Liver (tissue), 9 donors: ENCODE measurements around the gene EYA4. TPM values are rescaled to one million over a fixed set of nuclear protein-coding genes. Genes with fewer than 3 reads are reported as not detected.

Experiments used
- DNase-seq: peaks from one replicate; pipeline ENCODE4 v3.0.0-alpha.2; 2017; ENCODE audit warnings: low spot score
- H3K27ac ChIP-seq, 2 donors: one replicate each; pipeline ENCODE4 v1.7.0; 2013; ENCODE audit warnings: inconsistent platforms in 2 of 2, low read length in 2 of 2, control low read depth in 1 of 2, low read depth in 1 of 2, mild to moderate bottlenecking in 1 of 2
- H3K27me3 ChIP-seq, 4 donors: one replicate each; pipeline versions ENCODE4 v1.6.1 to v1.7.0; 2013; ENCODE audit warnings: low read length in 3 of 4, inconsistent platforms in 1 of 4, mild to moderate bottlenecking in 1 of 4, moderate library complexity in 1 of 4; ENCODE audit not compliant: control insufficient read depth in 4 of 4, insufficient read depth in 4 of 4
- H3K36me3 ChIP-seq, 4 donors: one replicate each; pipeline versions ENCODE4 v1.6.1 to v1.7.0; 2013; ENCODE audit warnings: low read length in 3 of 4, mild to moderate bottlenecking in 3 of 4, low read depth in 1 of 4, moderate library complexity in 1 of 4; ENCODE audit not compliant: control insufficient read depth in 4 of 4, insufficient read depth in 3 of 4
- H3K4me1 ChIP-seq, 4 donors: one replicate each; pipeline versions ENCODE4 v1.6.1 to v1.7.0; 2013; ENCODE audit warnings: low read length in 3 of 4, mild to moderate bottlenecking in 3 of 4, moderate library complexity in 1 of 4; ENCODE audit not compliant: control insufficient read depth in 4 of 4, insufficient read depth in 4 of 4
- H3K4me3 ChIP-seq, 3 donors: one replicate each; pipeline versions ENCODE4 v1.6.1 to v1.7.0; 2013; ENCODE audit warnings: low read length in 3 of 3, control low read depth in 1 of 3, low read depth in 1 of 3, mild to moderate bottlenecking in 1 of 3
- H3K9ac ChIP-seq, 2 donors: one replicate each; pipeline ENCODE4 v1.7.0; 2013; ENCODE audit warnings: low read length in 2 of 2, mild to moderate bottlenecking in 2 of 2, moderate library complexity in 2 of 2, control low read depth in 1 of 2, low read depth in 1 of 2
- H3K9me3 ChIP-seq, 4 donors: one replicate each; pipeline versions ENCODE4 v1.6.1 to v1.7.0; 2013; ENCODE audit warnings: low read length in 3 of 4; ENCODE audit not compliant: control insufficient read depth in 4 of 4
- ATF3 ChIP-seq: IDR thresholded peaks from 2 replicates; pipeline ENCODE4 v1.6.1; 2016; ENCODE audit warnings: antibody characterized with exemption
- CTCF ChIP-seq: fragments of 150-350 bp; IDR thresholded peaks from 2 replicates; pipeline ENCODE4 v1.5.1; 2017; ENCODE audit warnings: improper control_type of control experiment, low read depth, low read length; ENCODE audit not compliant: missing input control
- EGR1 ChIP-seq, 2 donors: IDR thresholded peaks; 2 replicates each; pipeline ENCODE4 v1.6.1; 2016 to 2018; ENCODE audit warnings: antibody characterized with exemption in 2 of 2, low read depth in 2 of 2
- FOXA2 ChIP-seq: IDR thresholded peaks from 2 replicates; pipeline ENCODE4 v1.6.1; 2016; ENCODE audit warnings: antibody characterized with exemption
- GABPA ChIP-seq, 2 donors: IDR thresholded peaks in 1 of 2; conservative IDR thresholded peaks in 1 of 2; 2 replicates each; pipeline ENCODE4 v1.6.1; 2016; ENCODE audit warnings: antibody characterized with exemption in 2 of 2, mild to moderate bottlenecking in 1 of 2, moderate library complexity in 1 of 2
- HNF4A ChIP-seq, 2 donors: conservative IDR thresholded peaks; 2 replicates each; pipeline ENCODE4 v1.6.1; 2016; ENCODE audit warnings: antibody characterized with exemption in 2 of 2, mild to moderate bottlenecking in 2 of 2
- HNF4G ChIP-seq: IDR thresholded peaks from 2 replicates; pipeline ENCODE4 v1.6.1; 2016; ENCODE audit warnings: antibody characterized with exemption
- JUND ChIP-seq, 2 donors: IDR thresholded peaks; 2 replicates each; pipeline ENCODE4 v1.6.1; 2016; ENCODE audit warnings: antibody characterized with exemption in 2 of 2
- MAX ChIP-seq: IDR thresholded peaks from 2 replicates; pipeline ENCODE4 v1.6.1; 2016; ENCODE audit warnings: antibody characterized with exemption
- NR2F2 ChIP-seq: IDR thresholded peaks from 2 replicates; pipeline ENCODE4 v1.6.1; 2016; ENCODE audit warnings: antibody characterized with exemption
- RAD21 ChIP-seq, 2 donors: IDR thresholded peaks; 2 replicates each; pipeline ENCODE4 v1.6.1; 2016; ENCODE audit warnings: antibody characterized with exemption in 2 of 2, mild to moderate bottlenecking in 2 of 2
- REST ChIP-seq: IDR thresholded peaks from 2 replicates; pipeline ENCODE4 v1.6.1; 2016; ENCODE audit warnings: antibody characterized with exemption, mild to moderate bottlenecking
- RXRA ChIP-seq, 2 donors: IDR thresholded peaks; 2 replicates each; pipeline ENCODE4 v1.6.1; 2017 to 2018; ENCODE audit warnings: antibody characterized with exemption in 2 of 2, mild to moderate bottlenecking in 1 of 2
- SP1 ChIP-seq: IDR thresholded peaks from 2 replicates; pipeline ENCODE4 v1.6.1; 2018; ENCODE audit warnings: antibody characterized with exemption, mild to moderate bottlenecking
- TAF1 ChIP-seq: conservative IDR thresholded peaks from 2 replicates; pipeline ENCODE4 v1.6.1; 2016; ENCODE audit warnings: antibody characterized with exemption, mild to moderate bottlenecking
- WGBS: extraction: QIAGEN DNeasy Blood & Tissue Kit; methylation state at CpG from one replicate; pipeline ENCODE4 v1.1.7; 2013; 5-methylcytosine and 5-hydroxymethylcytosine counted together
- polyA plus RNA-seq, 2 donors: library from polyadenylated mRNA; stranded (reverse) in 1 of 2; unstranded in 1 of 2; fragments of 200-250 nt in 1 of 2; fragments of >200 nt in 1 of 2; fragmentation: Nextera tagmentation in 1 of 2; extraction: Ambion mirVana in 1 of 2; gene quantifications; one replicate each; pipeline versions ENCODE4 v1.2.1 to v1.2.3, GENCODE V29; 2013 to 2015
- total RNA-seq, 2 donors: library from RNA; depleted of rRNA; stranded (reverse); fragments of >200 nt; gene quantifications; one replicate each; pipeline ENCODE4 v1.2.3, GENCODE V29; 2014
- donor health status: healthy.
- donor health status: healthy.
- donor health status: healthy.
- donor health status: healthy.
- donor health status: healthy.

EYA4 gene
- total and polyA plus RNA-seq, 4 donors: 0.05 to 0.50 TPM; not detected in 2

- 50% methylated on average over 2 of the region's 2 CpGs for WGBS
- Histone ChIP-seq H3K9ac (no peak overlapping the region), H3K27me3 (peaks cover 0 to 4% (median 0%) of the 10 kb centered on the region in 4 donors), H3K36me3 (no peaks in the 10 kb centered on the region), H3K4me1 (no peaks in the 10 kb centered on the region), H3K9me3 (peaks cover 0 to 4% (median 2%) of the 10 kb centered on the region in 4 donors), H3K27ac (no peak overlapping the region), H3K4me3 (no peak overlapping the region)
- DNase-seq: no peak
- TF ChIP-seq EGR1 (IDR thresholded peaks at IDR 0.05; ENCODE audit: low read depth in 2 of 2) (no peak), TAF1 (no peak), REST (no peak), MAX (no peak), GABPA (IDR thresholded peaks at IDR 0.05 in 1 of 2, conservative IDR thresholded peaks at IDR 0.05 in 1 of 2) (no peak), HNF4G (no peak), SP1 (no peak), RXRA (IDR thresholded peaks at IDR 0.05) (no peak)
Observed at GRCh38 chr6:133214267-133214666, 26.9 kb upstream of the EYA4 start.

GRCh38 chr6:133218852-133219251, 22.3 kb upstream of the EYA4 start:
- no peaks in the 10 kb centered on the region for H3K4me1 ChIP-seq
- H3K9ac ChIP-seq: no peak overlapping the region
- H3K9me3 ChIP-seq: peaks cover 0 to 1% (median 0%) of the 10 kb centered on the region in 4 donors
- 62% methylated on average over 3 of the region's 3 CpGs for WGBS
- H3K4me3 ChIP-seq: no peak overlapping the region
- no peaks in the 10 kb centered on the region for H3K36me3 ChIP-seq
- no peak overlapping the region for H3K27ac ChIP-seq
- no peak for TF ChIP-seq GABPA (IDR thresholded peaks at IDR 0.05 in 1 of 2, conservative IDR thresholded peaks at IDR 0.05 in 1 of 2)
- TF ChIP-seq SP1: no peak
- TF ChIP-seq NR2F2: no peak
- no peak for TF ChIP-seq HNF4G
- no peak for TF ChIP-seq HNF4A (conservative IDR thresholded peaks at IDR 0.05)
- no peak for TF ChIP-seq CTCF
- no peaks in the 10 kb centered on the region for H3K27me3 ChIP-seq
- DNase-seq: no peak

GRCh38 chr6:133223452-133224029, 17.6 kb upstream of the EYA4 start:
- no peak overlapping the region for H3K9ac ChIP-seq
- H3K4me1 ChIP-seq: peaks cover 0 to 8% (median 2%) of the 10 kb centered on the region in 4 donors
- no peak overlapping the region for H3K4me3 ChIP-seq
- no peaks in the 10 kb centered on the region for H3K27me3 ChIP-seq
- WGBS: 90% methylated on average over 3 of the region's 3 CpGs
- peaks cover 0 to 1% (median 0%) of the 10 kb centered on the region in 4 donors for H3K9me3 ChIP-seq
- no peak overlapping the region for H3K27ac ChIP-seq
- no peak for DNase-seq
- no peaks in the 10 kb centered on the region for H3K36me3 ChIP-seq
- TF ChIP-seq NR2F2 (no peak), ATF3 (no peak), EGR1 (IDR thresholded peaks at IDR 0.05; ENCODE audit: low read depth in 2 of 2) (no peak), TAF1 (no peak), FOXA2 (no peak), CTCF (no peak), RAD21 (IDR thresholded peaks at IDR 0.05) (no peak), JUND (IDR thresholded peaks at IDR 0.05) (no peak), GABPA (IDR thresholded peaks at IDR 0.05 in 1 of 2, conservative IDR thresholded peaks at IDR 0.05 in 1 of 2) (no peak), HNF4G (no peak)
